ENCODE data around the gene NOTCH4.

Gene NOTCH4

DNA sequence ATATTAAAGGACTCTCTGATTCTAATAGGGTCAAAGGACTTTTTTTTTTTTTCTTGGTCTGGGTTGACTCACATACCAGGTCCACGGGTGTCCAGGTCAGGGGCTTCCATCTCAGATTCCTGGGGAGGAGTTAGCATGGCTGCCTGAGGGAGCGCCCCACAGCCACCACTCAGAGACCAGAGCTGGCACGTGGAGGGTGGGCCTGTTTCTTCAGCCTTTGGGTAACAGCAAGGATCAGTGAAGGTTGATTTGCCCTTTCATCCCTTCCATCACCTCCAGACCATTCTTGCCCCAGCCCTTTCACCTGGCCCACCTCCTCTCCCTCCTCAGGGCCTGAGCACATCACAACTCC, 25.5 kb downstream of the NOTCH4 start (continued):
- no peak for TF ChIP-seq ZNF391 (tag by site-specific recombination; IDR thresholded peaks at IDR 0.05; ENCODE audit: borderline replicate concordance, low read depth)
- no peak for TF ChIP-seq ZFP37 (tag by site-specific recombination; IDR thresholded peaks at IDR 0.05)
- no peak for TF ChIP-seq ZNF274 (IDR thresholded peaks at IDR 0.05; ENCODE audit: low read length)
- TF ChIP-seq ZNF274 (tag by site-specific recombination; IDR thresholded peaks at IDR 0.05; ENCODE audit: borderline replicate concordance) = no peak

DNA sequence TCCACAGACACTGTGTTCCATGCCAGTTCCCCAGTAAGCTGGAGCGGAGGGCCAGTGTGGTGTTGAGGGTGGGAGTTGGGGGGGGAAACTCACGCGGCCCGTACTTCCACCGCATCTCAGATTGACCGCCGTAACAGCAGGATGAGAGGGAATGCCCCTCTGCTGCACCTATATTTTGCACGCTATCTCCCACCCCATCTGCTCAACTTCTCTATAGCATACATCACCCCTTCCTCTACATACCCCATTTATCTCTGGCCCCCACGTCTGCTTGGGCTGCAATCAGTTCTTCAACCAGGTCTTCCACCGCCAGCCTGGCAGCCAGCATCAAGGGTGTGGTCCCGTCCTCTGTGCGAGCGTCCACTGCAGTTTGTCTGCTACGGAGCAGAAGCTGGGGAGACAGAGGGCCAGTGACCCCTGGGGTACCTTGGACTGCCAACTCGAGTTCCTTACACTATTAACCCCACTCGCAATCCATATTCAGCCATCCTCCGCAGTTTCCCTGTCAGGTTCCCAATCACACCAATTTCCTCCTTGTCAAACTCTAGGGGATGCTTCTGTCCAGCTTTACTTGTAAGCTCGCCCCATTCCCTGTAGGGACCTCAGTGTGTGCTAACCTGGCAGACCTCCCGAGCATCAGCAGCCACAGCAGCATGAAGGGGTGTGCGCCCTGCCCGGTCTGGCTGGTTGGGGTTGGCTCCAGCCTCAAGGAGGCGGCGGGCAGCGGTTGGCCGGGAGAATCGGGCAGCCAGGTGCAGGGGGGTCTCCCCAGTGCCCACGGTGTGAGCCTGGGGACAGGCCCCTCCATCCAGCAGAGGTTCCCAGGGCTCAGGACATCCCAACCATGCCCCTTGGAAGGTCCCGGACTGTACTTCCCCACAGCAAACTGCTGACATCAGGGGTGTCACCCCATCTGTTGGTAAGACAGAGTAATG, 26.9 kb downstream of the NOTCH4 start:
- TF ChIP-seq ZBTB1 (tag by site-specific recombination; IDR thresholded peaks at IDR 0.05) = no peak
- TF ChIP-seq, protein P1, sequence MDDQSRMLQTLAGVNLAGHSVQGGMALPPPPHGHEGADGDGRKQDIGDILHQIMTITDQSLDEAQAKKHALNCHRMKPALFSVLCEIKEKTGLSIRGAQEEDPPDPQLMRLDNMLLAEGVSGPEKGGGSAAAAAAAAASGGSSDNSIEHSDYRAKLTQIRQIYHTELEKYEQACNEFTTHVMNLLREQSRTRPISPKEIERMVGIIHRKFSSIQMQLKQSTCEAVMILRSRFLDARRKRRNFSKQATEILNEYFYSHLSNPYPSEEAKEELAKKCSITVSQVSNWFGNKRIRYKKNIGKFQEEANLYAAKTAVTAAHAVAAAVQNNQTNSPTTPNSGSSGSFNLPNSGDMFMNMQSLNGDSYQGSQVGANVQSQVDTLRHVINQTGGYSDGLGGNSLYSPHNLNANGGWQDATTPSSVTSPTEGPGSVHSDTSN (CRISPR knock-in tag; IDR thresholded peaks at IDR 0.05) = peak; percentile 13; the same call in 1 of the 2 replicates
- no peak for TF ChIP-seq EGR2 (tag by site-specific recombination; IDR thresholded peaks at IDR 0.05; ENCODE audit: low read depth)
- no peak for TF ChIP-seq ZNF140 (tag by site-specific recombination; IDR thresholded peaks at IDR 0.05)
- TF ChIP-seq ZNF184 (tag by site-specific recombination; IDR thresholded peaks at IDR 0.05) = no peak
- TF ChIP-seq, protein P2, sequence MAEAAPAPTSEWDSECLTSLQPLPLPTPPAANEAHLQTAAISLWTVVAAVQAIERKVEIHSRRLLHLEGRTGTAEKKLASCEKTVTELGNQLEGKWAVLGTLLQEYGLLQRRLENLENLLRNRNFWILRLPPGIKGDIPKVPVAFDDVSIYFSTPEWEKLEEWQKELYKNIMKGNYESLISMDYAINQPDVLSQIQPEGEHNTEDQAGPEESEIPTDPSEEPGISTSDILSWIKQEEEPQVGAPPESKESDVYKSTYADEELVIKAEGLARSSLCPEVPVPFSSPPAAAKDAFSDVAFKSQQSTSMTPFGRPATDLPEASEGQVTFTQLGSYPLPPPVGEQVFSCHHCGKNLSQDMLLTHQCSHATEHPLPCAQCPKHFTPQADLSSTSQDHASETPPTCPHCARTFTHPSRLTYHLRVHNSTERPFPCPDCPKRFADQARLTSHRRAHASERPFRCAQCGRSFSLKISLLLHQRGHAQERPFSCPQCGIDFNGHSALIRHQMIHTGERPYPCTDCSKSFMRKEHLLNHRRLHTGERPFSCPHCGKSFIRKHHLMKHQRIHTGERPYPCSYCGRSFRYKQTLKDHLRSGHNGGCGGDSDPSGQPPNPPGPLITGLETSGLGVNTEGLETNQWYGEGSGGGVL (tag by site-specific recombination; IDR thresholded peaks at IDR 0.05) = peak; percentile 36; the same call in 1 of the 2 replicates
- TF ChIP-seq ZNF324 (tag by site-specific recombination; IDR thresholded peaks at IDR 0.05) = no peak
- 0 out of 2 replicates have a peak, but pooled peaks have one; percentile 7 for TF ChIP-seq HOXC10 (CRISPR knock-in tag; IDR thresholded peaks at IDR 0.05)
- TF ChIP-seq ZNF544 (tag by site-specific recombination; IDR thresholded peaks at IDR 0.05) = no peak
- TF ChIP-seq BCL11A (tag by site-specific recombination; IDR thresholded peaks at IDR 0.05; ENCODE audit: low read depth) = no peak
- TF ChIP-seq ZBTB7A (tag by site-specific recombination; IDR thresholded peaks at IDR 0.05; ENCODE audit: low read depth) = no peak
- TF ChIP-seq ZNF600 (tag by site-specific recombination; IDR thresholded peaks at IDR 0.05) = peak; percentile 86
- TF ChIP-seq, protein P3, sequence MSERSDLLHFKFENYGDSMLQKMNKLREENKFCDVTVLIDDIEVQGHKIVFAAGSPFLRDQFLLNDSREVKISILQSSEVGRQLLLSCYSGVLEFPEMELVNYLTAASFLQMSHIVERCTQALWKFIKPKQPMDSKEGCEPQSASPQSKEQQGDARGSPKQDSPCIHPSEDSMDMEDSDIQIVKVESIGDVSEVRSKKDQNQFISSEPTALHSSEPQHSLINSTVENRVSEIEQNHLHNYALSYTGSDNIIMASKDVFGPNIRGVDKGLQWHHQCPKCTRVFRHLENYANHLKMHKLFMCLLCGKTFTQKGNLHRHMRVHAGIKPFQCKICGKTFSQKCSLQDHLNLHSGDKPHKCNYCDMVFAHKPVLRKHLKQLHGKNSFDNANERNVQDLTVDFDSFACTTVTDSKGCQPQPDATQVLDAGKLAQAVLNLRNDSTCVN (tag by site-specific recombination; optimal IDR thresholded peaks at IDR 0.05) = no peak
- TF ChIP-seq ZNF654 (tag by site-specific recombination; IDR thresholded peaks at IDR 0.05; ENCODE audit: low read depth) = no peak
- no peak for TF ChIP-seq ZNF561 (tag by site-specific recombination; IDR thresholded peaks at IDR 0.05; ENCODE audit: borderline replicate concordance)
- no peak for TF ChIP-seq ZNF747 (tag by site-specific recombination; IDR thresholded peaks at IDR 0.05)
- TF ChIP-seq ZNF175 (tag by site-specific recombination; IDR thresholded peaks at IDR 0.05) = no peak
- Histone ChIP-seq H3K9me3 (ENCODE audit: control insufficient read depth, insufficient read depth, low read depth, low read length) (no peaks in the 10 kb centered on the region), H3K36me3 (ENCODE audit: control insufficient read depth in 2 of 2, insufficient read depth in 1 of 2, low read length in 2 of 2) (no peaks in the 10 kb centered on the region), H3K4me3 (ENCODE audit: low read depth, low read length) (peak overlapping the region; percentile 72), H3K4me1 (ENCODE audit: control insufficient read depth, insufficient read depth, low read length) (peaks cover 4% of the 10 kb centered on the region), H3K27ac (ENCODE audit: extremely low read depth, low read depth, low read length) (peak overlapping the region; percentile 97; the same call in 1 of the 2 replicates)
- ChIA-PET POLR2A (interaction anchor here (0.7 to 2.1 kb wide), 4 partner anchors 44 to 775 kb away, joined by 4 to 24 read pairs (median 4); partner anchors contain the start of gene FKBPL), CTCF (interaction anchor here (0.7 to 1.5 kb wide), 2 partner anchors 48 to 306 kb away, joined by 3 to 8 read pairs; no protein-coding TSS in a partner anchor)

Measured in HEK293 (cell line).